Upper lobe of left lung (tissue), 6 donors: ENCODE results near the gene ECT2L. TPM values are rescaled to one million over a fixed set of nuclear protein-coding genes. Genes with fewer than 3 reads are reported as not detected.
A peak's percentile ranks its signal among the peaks of the same experiment; 100 is the strongest.

Source experiments
- ATAC-seq, 2 donors: fragments of 200-7000 bp; cut with Tn5 transposase; one replicate each; pipeline ENCODE4 v1.9.1; 2022; ENCODE audit warnings: mild to moderate bottlenecking in 2 of 2, moderate library complexity in 2 of 2; ENCODE audit not compliant: low FRiP score in 2 of 2
- DNase-seq, 2 donors: peaks; one replicate each; pipeline ENCODE4 v3.0.0-alpha.2; 2019 to 2020
- H3K27ac ChIP-seq, 4 donors: fragments of 200-600 bp; sonication (generic); one replicate each; pipeline ENCODE4 v1.5.1; 2016 to 2019
- H3K27me3 ChIP-seq, 4 donors: fragments of 200-600 bp; sonication (generic); one replicate each; pipeline ENCODE4 v1.5.1; 2017 to 2019
- H3K36me3 ChIP-seq, 4 donors: fragments of 200-600 bp; sonication (generic); one replicate each; pipeline ENCODE4 v1.5.1; 2016 to 2019
- H3K4me1 ChIP-seq, 4 donors: fragments of 200-600 bp; sonication (generic); one replicate each; pipeline ENCODE4 v1.5.1; 2018 to 2019
- H3K4me3 ChIP-seq, 4 donors: fragments of 200-600 bp; sonication (generic); one replicate each; pipeline ENCODE4 v1.5.1; 2017 to 2019; ENCODE audit warnings: mild to moderate bottlenecking in 2 of 4, moderate library complexity in 1 of 4
- H3K9me3 ChIP-seq, 4 donors: fragments of 200-600 bp; sonication (generic); one replicate each; pipeline ENCODE4 v1.5.1; 2018 to 2019
- EP300 ChIP-seq, 4 donors: sonication (generic); formaldehyde crosslinking; IDR thresholded peaks; one replicate each; pipeline ENCODE4 v1.5.1; 2017; ENCODE audit warnings: antibody characterized with exemption in 4 of 4, control low read depth in 2 of 4
- POLR2A ChIP-seq, 4 donors: fragments of 450-650 bp; IDR thresholded peaks; one replicate each; pipeline ENCODE4 v1.5.1; 2016 to 2017; ENCODE audit warnings: antibody characterized with exemption in 4 of 4, mild to moderate bottlenecking in 2 of 4
- POLR2AphosphoS5 ChIP-seq, 2 donors: sonication (generic); formaldehyde crosslinking; IDR thresholded peaks; one replicate each; pipeline ENCODE4 v1.5.1; 2017; ENCODE audit warnings: antibody characterized with exemption in 2 of 2
- WGBS, 2 donors: methylation state at CpG; one replicate each; pipeline ENCODE4 v1.1.5; 2017 to 2018; 5-methylcytosine and 5-hydroxymethylcytosine counted together
- total RNA-seq, 6 donors: library from RNA; depleted of rRNA in 4 of 6; stranded (reverse); fragments of >200 nt in 4 of 6; gene quantifications; one replicate each; pipeline versions ENCODE4 v1.1.0 to v1.2.1, GENCODE V29; 2016 to 2021
- TF ChIP-seq, protein P1 (sequence below), 6 experiments: fragments of 450-650 bp in 4 of 6; fragments of 200-600 bp in 2 of 6; sonication (generic) in 2 of 6; IDR thresholded peaks; one replicate each; pipeline ENCODE4 v1.5.1; 2016 to 2019; ENCODE audit warnings: antibody characterized with exemption in 6 of 6
- donor health status: DM: no; HTN: no; CAD: no; lungs with moderate emphysema.
- donor health status: DM: no; HTN: yes; CAD: no; lungs with severe emphysema.

ECT2L gene, protein sequence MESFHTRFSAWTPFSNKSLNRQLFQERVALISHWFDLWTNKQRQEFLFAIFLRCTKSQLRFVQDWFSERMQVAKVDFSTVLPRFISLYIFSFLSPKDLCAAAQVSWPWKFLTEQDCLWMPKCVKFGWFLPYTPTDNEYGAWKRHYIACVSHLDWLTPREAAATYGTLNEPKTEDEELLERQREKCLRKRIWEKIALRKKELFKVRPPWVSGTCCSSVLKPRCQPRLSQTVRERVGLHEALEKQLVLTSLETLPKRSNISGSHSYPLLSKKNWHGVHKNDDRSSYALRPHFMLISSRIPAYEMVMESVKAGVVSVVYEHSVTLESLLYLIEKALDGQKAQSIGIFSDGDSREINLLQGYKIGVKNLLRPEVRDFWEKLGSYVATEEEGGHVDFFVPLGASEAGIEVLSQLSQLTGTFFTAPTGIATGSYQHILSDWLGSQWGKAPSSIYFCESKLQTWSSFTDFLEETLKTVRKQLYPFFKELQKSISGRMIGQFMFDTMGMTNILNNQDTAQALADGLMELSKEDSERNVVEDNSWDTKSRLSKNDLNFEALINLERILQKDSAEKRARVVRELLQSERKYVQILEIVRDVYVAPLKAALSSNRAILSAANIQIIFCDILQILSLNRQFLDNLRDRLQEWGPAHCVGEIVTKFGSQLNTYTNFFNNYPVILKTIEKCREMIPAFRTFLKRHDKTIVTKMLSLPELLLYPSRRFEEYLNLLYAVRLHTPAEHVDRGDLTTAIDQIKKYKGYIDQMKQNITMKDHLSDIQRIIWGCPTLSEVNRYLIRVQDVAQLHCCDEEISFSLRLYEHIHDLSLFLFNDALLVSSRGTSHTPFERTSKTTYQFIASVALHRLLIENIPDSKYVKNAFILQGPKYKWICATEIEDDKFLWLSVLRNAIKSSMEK
- total RNA-seq = 10 to 100 TPM in 1 of 6 donors, 1 to 10 TPM in 4, under 1 TPM in 1; 0.20 to 28.4 (median 3.1) TPM

DNA sequence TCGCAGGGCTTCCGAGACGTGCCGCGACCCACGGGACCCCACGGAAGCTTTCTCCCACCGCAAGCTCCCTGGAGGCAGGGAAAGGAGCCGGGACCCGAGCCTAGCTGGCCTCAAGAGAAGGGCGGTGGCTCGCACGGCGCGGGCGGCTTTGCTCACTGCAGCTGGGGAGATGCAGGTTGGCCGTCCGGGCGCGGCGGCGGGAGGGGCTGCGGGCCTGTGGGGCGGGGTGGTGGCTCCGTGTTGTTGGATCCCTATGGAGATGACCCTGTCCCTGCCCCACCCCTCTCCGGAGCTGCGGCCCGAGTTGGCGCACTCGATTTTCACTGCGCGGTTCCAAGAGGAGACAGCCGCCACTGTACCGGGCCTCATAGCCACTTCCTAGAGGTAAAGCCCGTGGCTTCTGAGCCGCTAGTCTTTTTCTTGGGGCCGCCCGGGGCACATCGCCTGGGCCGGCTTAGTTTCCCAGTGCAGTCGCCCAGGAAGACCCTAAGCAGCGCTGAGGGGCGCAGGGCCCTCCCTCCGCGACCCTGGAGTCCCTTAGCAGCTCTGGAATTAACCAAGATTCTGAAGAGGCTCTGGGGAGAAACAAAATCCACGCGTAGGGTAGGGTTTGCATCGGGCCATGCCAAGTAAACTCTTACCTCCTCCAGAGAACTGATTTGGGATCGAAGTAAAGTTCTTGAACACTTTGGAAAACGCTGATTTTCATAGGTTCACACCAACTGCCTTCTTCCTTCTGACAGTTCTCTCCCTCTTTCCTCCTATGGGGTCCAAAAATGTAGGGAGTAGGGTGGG, at the start of gene ECT2L:
Gene ECT2L (plus strand): TSS at position 279 of the 795 bp plus-strand sequence. CDS start 17,188 bp downstream, outside the sequence.
- peak; percentile 89 to 94 for ATAC-seq
- no peaks in the 10 kb centered on the region for H3K27me3 ChIP-seq
- H3K36me3 ChIP-seq = peaks cover 0 to 23% (median 10%) of the 10 kb centered on the region in 4 donors
- H3K9me3 ChIP-seq = no peaks in the 10 kb centered on the region
- 27 to 54% methylated on average over 16 to 21 of the region's 50 CpGs for WGBS, 2 donors
- H3K27ac ChIP-seq = peak within 1 kb of the TSS; percentile 20 to 48 (median 35)
- peak within 1 kb of the TSS in 3 of 4 donors; percentile 16 to 41 (median 40) for H3K4me3 ChIP-seq
- DNase-seq = peak; percentile 44 to 93
- TF ChIP-seq POLR2AphosphoS5 (IDR thresholded peaks at IDR 0.05) = no peak
- peak in 1 of 4 donors; percentile 17 for TF ChIP-seq POLR2A (IDR thresholded peaks at IDR 0.05)
- H3K4me1 ChIP-seq = no peaks in the 10 kb centered on the region

DNA sequence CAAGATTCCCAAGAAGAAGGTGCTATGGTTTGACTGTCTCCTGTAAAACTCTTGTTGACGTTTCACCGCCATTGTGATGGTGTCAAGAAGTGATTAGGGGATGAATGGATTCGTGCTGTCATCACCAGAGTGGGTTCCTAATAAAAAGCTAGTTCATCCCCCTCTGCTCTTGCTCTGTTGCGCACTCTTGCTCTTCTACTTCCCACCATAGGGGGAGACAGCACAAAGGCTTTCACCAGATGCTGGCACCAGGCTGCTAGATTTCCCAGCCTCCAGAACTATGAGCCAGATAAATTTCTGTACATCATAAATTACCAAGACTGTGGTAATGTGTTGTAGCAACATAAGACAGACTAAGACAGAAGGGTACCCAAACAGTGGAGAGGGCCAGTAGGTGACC, 43.9 kb upstream of the ECT2L start:
- DNase-seq (no peak), ATAC-seq (no peak)
- Histone ChIP-seq H3K9me3 (no peaks in the 10 kb centered on the region), H3K4me3 (no peak overlapping the region), H3K36me3 (no peaks in the 10 kb centered on the region), H3K27me3 (no peaks in the 10 kb centered on the region), H3K4me1 (no peaks in the 10 kb centered on the region), H3K27ac (no peak overlapping the region)
- WGBS, 2 donors = 94 to 96% methylated on average over 4 of the region's 4 CpGs
- no peak for TF ChIP-seq POLR2AphosphoS5 (IDR thresholded peaks at IDR 0.05)
- TF ChIP-seq POLR2A (IDR thresholded peaks at IDR 0.05) = no peak
- no peak for TF ChIP-seq EP300 (IDR thresholded peaks at IDR 0.05)
- TF ChIP-seq, protein P1, sequence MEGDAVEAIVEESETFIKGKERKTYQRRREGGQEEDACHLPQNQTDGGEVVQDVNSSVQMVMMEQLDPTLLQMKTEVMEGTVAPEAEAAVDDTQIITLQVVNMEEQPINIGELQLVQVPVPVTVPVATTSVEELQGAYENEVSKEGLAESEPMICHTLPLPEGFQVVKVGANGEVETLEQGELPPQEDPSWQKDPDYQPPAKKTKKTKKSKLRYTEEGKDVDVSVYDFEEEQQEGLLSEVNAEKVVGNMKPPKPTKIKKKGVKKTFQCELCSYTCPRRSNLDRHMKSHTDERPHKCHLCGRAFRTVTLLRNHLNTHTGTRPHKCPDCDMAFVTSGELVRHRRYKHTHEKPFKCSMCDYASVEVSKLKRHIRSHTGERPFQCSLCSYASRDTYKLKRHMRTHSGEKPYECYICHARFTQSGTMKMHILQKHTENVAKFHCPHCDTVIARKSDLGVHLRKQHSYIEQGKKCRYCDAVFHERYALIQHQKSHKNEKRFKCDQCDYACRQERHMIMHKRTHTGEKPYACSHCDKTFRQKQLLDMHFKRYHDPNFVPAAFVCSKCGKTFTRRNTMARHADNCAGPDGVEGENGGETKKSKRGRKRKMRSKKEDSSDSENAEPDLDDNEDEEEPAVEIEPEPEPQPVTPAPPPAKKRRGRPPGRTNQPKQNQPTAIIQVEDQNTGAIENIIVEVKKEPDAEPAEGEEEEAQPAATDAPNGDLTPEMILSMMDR (IDR thresholded peaks at IDR 0.05) = no peak

DNA sequence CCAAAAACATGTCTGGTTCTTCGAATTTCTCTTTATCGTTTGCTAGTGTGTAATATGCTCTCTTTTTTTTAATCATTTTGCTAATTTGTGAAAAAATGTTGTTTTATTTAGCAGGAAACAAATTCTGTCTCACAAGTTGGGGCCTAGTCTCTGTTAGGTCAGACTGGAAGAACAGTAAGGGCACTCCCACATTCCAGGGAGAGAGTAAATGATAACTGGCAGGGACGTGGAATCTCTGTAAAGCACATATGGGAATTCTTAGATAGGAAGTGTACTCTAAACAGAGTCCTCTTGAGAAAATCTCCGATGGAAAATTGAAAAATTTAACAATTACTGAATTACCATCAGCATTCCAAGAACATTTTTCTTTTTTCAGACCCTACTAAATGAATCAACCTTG, 38.8 kb upstream of the ECT2L start:
- H3K27me3 ChIP-seq = no peaks in the 10 kb centered on the region
- TF ChIP-seq POLR2A (IDR thresholded peaks at IDR 0.05) (no peak), EP300 (IDR thresholded peaks at IDR 0.05) (no peak), POLR2AphosphoS5 (IDR thresholded peaks at IDR 0.05) (no peak)
- TF ChIP-seq, protein P1 (IDR thresholded peaks at IDR 0.05) = no peak
- WGBS, 2 donors = 68 to 82% methylated on average over 4 of the region's 4 CpGs
- DNase-seq (no peak), ATAC-seq (no peak)
- no peaks in the 10 kb centered on the region for H3K36me3 ChIP-seq
- H3K27ac ChIP-seq = no peak overlapping the region
- no peaks in the 10 kb centered on the region for H3K9me3 ChIP-seq
- no peaks in the 10 kb centered on the region for H3K4me1 ChIP-seq
- H3K4me3 ChIP-seq = no peak overlapping the region

DNA sequence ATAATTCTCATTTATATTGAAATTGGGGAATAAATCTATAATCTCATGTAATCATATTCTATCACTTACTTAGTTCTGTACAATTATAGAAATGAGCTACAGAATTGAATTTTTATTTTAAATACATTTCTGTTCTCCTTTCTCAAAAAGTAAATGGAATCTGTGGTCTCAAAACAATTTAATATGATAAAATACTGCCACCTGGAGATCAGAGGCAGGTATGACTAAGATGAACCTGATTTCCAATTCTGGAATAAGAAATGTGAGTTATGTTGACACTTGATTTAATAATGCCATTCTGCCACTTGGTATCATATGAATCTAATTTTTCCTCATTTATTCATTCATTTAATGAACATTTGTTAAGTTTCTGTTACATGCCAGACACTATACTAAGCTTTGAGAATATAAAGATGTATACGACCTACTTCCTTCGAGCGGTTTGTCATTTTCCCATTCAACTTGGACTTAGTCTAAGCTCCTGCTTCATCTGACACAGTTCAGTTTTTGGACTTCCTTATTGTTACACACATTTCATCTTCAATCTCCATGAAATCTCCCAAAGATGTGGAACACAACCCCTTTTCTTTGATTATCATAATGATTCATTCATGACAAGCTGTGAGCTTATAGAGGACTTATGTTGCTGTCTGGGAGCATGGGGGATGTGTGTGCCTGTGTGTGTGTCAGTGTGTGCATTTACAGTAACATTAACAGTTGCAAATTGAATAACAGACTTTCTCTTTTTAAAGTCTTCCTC, 29.8 kb upstream of the ECT2L start:
- Histone ChIP-seq H3K9me3 (no peaks in the 10 kb centered on the region), H3K27me3 (no peaks in the 10 kb centered on the region), H3K4me1 (no peaks in the 10 kb centered on the region), H3K4me3 (no peak overlapping the region), H3K36me3 (no peaks in the 10 kb centered on the region), H3K27ac (no peak overlapping the region)
- no peak for DNase-seq
- no peak for TF ChIP-seq POLR2A (IDR thresholded peaks at IDR 0.05)
- TF ChIP-seq, protein P1 (IDR thresholded peaks at IDR 0.05) = peak; percentile 34 to 78 (median 65)
- 90 to 97% methylated on average over 3 of the region's 3 CpGs for WGBS, 2 donors
- ATAC-seq = no peak
